COLO829 (cell line): ENCODE measurements around the gene TARBP1.
"Not testable (repeated sequence)": the region's sequence is repeated elsewhere in the genome, so short reads cannot be mapped to it uniquely, and the experiment has no call there.

Experiments
- DNase-seq: peaks from one replicate; pipeline ENCODE4 v3.0.0; 2012; ENCODE audit warnings: low spot score

TARBP1 gene

DNA sequence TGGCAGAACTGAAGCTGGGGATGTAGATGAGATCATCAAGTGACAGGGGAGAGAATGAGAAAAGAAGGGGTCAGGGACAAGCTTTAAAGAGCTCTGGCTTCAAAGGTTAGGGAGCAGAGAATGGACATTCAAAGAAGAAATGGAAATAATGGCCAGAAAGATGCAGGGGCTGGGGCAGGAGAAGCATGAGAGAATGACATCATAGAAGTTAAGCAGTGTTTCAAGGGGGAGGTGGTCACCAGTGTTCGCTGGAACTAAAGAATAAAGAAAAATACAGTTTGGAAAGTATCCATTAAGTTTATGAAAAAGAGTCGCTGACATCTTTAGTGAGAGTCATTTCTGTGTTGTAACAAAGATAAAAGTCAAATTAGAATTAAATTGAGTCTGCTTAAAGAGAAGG, 44.3 kb downstream of the TARBP1 start:
- no peak for DNase-seq

DNA sequence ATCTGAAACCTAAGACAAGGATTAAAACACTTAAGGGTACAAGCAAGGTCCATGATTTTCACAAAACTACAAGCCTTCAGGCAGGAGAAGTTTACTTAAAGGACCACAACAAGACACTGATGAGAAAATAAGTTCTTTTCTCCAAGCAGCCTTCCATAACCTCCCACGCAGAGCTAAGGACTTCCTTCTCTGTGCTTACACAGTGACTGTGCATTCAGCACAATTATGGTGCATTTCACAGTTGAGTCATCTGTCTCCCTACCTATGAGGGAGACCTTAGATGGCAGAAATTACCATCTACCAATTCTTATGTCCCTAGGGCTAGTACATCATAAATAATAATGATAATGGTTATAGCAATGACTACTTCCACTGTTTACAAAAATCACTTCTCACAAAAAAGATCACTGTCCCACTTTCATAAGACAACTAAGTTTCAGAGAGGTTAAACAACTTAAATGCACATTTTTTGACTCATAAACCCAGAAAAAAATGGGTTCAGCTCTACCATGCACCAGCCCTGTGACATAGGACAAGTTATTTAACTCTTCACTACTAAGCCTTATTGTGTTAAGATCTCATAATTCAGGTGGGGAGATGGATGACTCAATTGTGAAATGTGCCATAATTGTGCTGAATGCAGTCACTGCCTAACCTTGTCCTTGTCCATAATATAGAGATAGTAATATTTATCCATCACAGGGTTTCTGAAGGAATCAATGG, 45.3 kb downstream of the TARBP1 start:
- DNase-seq, result peak; percentile 68

DNA sequence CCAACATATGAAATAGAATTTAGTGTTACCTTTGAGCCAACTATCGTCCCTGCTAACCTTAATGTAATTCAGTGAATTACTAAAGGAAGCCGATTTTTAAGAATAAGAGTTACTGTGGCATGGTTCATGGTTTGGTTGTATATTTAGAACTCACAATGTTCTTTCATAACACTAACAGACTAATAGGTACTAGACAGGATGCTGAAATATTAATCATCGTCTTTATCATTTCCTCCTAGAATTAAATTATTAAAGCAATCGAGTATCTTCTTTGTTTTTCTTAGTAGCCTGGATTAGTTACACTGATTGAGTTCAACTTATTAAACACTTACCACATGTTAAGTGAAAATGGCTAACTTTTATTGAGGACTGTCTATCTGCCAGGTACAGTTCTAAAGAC, 47.7 kb downstream of the TARBP1 start:
- no peak for DNase-seq

DNA sequence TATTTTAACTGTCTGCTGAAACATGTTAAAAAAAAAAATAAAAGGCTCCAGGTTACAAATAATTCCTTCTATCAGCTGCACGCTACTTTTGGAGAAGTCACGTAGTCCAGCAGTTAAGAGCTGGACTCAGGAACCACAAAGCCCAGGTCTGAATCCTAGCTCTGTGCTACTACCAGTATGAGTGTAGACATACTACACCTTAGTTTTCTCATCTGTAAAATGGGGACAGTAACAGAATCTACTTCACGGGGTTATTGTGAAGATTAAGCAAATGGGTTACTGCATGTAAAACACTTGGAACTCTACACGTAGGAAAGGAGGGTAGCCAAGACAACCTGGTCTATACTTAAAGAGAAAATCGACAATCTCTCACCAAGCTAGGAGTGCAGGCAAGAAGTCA, 48.3 kb downstream of the TARBP1 start:
- no peak for DNase-seq

DNA sequence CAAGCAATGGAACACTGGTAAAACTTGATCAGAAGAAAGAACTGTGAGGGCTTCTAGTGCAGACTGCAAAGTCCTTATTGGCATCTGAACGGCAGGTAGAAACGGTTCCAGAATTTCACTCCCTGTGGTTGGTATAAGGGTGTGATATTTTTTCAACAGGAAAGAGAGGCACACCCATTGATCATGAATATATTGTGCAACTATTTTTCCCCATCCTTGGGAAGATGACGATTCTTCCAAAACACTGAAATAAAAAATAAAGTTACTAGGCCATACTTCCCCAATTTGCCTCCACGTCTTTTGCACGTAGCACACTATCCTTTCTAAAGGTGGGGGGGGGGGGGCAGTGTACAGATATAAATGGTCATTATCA, 49.6 kb downstream of the TARBP1 start:
- no peak for DNase-seq

DNA sequence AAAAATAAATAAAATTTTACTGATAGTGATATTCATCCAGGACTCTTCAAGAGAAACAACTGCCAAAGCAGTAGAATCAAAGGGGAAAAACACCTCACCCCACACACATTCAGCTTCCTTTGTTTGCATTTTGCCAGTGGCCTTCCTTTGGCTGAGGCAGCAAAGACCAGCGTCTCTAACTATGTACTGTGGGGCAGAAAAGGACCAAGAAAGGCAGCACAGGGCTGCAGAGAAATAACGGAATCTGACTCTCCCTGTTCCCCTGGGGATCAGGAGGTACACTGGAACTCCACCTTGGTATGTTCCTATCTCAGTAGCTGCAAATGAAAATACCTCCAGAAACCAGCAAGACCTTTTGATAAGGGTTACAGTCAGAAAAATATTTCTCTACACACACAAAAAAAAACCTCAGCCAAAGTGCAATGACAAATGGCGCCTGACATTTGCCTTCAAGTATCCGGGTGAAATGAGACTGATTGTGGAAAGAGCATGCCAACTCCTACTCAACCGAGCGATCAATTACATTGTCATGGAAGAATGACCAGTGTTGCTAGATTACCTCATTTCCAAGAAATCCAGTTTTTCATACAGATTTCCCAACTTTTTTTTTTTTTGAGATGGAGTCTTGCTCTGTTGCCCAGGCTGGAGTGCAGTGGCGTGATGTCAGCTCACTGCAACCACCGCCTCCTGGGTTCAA, 50.9 kb downstream of the TARBP1 start:
- no peak for DNase-seq

DNA sequence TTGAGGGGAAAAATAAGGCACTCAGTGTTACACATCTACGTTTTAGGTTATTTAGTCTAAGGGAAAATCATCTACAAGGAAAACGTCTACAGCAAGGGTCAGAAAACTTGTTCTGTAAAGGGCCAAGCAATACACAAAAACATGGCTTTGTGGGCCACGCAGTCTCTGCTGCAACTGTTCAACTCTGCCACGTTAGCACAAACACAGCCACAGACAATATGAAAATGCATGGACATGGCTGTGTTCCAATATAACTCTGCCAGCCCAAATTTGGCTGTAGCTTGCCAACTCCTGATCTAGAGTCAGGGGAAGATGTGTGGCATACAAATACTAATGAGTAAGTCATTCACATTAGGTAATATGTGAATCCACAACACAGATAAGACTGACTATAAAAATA, 65.0 kb downstream of the TARBP1 start:
- no peak for DNase-seq

DNA sequence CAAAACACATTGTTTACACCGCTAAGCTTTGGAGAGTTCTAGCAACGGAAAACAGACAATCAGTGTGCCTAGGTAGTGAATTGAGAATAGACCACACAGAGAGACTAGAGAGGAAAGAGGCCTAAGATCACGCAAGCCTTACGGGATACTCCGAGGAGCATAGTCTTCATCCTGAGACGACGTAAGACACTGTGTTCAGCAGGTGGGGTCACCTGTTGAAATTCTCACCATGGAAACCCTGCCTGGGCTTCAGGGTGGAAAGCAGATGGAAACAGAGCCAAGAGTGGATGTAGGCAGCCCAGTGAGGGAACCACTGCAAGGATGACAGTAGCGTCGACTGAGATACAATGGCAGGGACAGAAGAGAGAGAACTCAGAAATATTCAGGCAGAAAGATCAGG, 65.5 kb downstream of the TARBP1 start:
- DNase-seq, result no peak

DNA sequence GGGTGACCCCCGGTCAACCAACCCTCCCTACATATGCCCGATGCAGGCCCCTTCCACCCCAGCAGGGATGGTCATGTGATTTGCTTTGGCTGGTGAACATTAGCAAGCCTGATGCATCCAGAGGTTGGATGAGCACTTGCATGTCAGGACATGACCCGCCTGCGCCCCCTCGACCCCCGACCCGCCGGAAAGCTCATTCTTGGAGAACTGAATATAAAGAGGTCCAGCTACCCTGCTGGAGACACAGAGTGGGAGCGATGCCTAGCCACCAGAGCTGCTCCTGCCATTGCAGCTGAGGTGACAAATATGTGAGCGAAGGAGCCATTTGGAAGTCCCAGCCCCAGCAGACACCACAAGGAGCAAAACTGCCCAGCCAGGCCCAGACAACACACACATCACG, 66.1 kb downstream of the TARBP1 start:
- DNase-seq, result no peak

DNA sequence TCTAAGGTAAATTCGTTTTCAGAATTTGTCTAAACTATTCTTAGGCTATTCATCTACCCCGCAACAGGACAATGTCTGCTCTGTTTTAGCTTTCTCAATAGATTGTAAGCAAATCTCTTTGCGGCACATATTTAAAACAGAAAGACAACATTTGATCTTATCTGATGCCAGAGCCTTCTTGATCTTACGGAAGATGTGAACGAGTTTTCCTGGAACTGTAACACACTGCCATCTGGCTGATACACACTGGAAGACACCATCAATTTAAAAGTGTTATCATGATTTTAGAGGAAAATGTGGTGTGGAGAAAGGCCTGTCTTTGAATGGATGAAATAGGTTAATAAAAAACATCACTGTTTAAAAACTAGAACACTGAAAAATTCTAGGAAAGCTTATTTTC, 69.7 kb downstream of the TARBP1 start:
- DNase-seq, result peak; percentile 34

DNA sequence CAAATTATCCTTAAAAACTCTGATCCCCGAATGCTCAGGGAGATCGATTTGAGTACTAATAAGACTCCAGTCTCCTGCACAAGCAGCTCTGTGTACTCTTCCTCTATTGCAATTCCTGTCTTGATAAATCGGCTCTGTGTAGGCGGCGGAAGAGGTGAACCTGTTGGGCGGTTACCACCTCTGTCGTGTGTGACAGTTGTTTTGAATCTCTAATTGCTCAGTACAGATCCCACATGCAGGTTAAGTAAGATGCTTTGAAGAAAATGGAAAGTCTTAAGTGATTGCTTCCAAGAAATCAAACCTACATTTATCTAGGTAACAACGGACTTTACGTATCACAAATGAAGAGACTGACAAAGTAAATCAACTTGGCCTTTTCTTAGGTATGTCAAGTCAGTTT, 70.2 kb downstream of the TARBP1 start:
- DNase-seq, result no peak

DNA sequence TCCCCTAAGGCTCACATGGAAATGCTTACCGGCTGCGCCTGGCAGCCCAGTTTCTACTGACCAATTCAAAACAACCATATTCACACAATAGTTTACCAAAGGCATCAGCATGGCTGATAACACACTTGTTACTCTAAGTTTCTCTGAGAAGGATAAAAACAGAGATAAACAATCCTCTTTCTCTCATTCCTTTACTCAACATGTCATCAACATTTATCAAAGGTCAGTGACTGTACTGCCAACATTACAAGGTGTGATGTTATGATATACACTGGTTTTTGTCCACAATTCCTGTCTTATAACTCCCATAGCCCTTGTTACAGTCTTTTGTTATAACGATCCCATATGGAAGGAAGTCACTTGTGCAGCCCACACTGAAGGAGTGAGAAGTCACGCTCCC, 72.1 kb downstream of the TARBP1 start:
- no peak for DNase-seq

DNA sequence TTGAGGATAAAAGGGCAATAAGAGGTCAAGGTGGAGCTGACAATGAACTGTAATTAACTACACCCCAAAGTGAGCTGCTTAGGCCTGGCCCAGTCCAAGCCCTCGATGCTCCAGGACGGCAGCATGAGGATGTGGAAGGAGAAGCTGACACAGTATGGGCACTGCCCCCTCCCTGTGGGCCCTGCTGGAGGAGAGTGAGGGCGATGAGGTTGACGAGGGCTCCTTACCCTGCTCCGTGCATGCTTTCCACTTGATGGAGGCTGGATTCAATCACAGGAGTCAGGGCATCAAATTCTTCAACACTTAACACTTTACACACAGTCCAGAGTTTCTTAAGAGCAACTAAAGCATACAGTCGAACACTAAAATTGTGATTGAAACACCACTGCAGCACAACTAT, 73.3 kb downstream of the TARBP1 start:
- DNase-seq, result no peak

DNA sequence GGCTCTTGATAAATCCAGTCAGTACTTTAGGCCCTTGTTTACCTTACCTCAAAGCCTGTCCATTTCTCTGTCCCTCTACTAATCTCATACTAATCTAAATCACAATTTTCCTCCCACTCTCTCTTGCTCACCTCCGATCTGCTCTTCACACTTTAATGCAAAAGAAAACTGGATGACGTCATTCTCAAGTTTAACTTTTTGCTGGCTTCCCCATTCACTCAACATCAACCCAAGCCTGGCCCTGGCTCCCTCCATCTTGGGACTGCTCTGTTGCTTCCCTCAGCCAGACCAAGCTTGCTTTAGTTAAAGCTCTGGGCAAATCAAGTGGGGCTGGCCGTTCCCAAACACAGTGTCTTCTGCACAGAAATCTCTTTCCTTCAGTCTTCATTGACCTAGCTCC, 76.0 kb downstream of the TARBP1 start:
- no peak for DNase-seq

DNA sequence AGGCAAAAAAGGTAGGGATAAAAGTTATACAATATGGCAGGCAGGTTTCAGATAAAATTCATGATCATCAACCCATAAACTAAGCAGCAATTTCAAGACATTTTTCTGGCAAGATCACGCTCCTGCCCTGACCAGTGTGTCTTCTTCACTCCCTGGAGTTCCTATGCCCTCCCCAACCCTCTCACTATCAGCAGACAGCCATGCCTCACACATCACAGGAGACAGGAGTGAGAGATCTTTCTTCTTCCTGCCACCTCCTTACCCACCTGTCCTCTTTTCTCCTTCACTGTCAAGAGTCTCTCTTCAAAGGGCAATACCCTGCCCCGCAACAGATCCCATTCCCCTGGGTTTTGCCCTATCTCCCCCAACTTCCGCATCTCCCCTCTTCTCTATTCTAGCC, 77.3 kb downstream of the TARBP1 start:
- no peak for DNase-seq

DNA sequence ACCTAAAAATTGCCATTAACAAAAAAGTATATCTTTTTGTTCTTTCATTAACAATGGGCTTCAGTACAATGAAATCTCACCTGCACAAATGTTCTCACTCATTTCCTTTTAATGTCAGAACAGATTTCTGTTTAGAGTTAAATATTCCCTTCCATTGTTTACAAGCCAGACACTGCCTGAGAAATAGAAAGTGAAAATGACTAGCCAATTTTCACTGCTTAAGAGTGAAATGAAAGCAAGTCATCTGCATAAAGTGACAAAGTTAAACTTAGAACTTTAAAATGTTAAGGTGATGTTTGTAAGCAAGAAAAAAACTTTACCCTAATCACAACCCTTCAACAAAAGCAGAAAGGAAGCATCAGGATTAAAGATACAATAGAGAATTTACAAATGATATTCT, 78.2 kb downstream of the TARBP1 start:
- no peak for DNase-seq

DNA sequence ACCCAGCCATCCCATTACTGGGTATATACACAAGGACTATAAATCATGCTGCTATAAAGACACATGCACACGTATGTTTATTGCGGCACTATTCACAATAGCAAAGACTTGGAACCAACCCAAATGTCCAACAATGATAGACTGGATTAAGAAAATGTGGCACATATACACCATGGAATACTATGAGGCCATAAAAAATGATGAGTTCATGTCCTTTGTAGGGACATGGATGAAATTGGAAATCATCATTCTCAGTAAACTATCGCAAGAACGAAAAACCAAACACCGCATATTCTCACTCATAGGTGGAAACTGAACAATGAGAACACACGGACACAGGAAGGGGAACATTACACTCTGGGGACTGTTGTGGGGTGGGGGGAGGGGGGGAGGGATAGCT, 79.5 kb downstream of the TARBP1 start:
- DNase-seq, result not testable (repeated sequence)

DNA sequence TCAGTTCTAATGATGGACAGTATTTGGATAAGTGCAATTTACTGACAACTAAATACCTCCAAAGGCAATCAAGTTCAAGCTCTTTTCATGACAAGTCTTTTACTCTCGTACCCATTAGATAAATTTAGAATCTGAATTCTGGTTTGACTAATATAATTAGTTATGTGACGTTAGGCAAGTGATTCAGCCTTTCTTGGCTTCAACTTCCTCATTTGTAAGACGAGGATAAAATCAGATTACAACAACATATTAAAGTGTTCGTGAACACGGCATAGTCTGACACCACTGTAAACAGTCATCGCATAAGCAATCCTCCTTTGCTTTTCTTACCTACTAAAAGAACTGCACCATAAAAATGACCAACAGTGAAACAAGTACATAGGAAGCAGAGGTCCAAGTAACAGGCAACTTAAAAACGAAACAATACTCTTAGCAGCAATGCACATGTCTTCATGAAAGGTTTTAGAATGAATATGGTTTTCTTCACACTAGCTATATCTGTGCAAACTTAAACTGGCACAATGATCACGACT, 80.1 kb downstream of the TARBP1 start:
- DNase-seq, result no peak

DNA sequence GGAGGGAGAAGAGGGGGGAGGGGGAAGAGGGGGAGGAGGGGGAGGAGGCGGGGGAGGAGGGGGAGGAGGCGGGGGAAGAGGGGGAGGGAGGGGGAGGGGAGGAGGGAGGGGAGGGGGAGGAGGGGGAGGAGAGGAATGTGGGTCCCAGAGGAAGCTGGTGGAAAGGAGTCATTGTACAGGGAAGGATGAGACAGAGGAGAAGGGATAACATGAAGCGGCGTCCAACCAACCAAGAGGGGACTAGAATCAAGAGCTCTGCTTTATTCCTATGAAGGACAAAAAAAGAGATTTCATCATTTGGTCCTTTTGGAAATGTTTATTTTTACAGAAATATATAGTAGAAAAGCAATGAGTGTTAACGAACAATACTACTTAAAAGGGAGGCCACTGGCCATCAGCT, 81.2 kb downstream of the TARBP1 start:
- no peak for DNase-seq

DNA sequence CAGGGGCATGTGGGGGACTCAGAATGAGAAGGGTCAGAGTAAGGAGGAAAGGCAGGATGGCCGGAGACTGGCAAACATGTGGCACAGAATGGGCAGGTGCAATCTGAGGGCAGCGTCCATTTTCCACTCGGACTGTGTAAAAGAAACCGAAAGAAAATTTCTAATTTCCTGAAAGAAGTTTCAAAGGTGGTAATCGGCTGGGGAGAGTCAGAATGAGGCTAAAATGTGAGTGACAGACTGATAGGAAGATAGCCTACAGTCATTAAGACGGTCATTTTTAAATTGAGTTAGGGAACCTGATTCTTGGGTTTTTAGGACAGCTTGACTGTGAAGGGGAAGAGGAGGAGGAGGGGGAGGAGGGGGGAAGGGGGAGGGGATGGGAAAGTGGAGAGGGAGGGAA, 82.1 kb downstream of the TARBP1 start:
- no peak for DNase-seq

DNA sequence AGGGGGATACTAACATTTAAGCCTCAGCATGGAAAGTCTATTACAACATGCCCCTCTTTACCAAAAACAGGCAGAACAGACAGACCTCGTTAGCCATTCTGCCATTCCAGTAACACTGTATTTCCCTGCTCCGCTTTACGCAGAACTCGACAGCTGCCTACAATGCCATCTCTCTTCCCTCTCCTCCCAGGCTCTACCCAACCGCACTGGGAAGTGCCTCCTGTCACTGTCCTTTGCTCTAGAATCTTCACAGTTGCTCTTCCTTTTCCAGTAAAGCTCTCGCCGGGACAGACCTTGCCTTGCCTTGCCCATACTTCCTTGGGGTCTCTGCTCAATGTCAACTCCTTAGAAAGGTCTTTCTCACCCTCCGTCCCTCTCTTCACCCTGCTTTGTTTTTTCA, 82.9 kb downstream of the TARBP1 start:
- DNase-seq, result no peak

DNA sequence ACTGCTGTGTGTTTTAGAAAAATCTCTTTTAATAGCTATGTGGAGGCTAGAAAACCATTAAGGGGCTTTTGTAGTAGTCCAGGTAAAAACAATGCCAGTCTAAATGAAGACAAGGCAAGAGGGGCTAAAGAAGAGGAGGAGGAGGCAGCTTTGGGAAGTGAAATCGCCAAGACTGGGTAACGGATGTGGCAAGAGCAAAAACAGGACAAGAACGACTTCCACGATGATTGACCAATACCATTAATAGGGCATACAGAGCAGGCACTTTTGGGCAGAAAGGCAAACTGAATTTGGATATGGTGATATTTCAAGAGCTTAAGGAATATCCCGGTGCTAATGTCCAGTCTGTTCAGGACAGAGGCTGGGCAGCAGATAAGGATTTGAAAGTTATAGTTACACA, 83.7 kb downstream of the TARBP1 start:
- no peak for DNase-seq

DNA sequence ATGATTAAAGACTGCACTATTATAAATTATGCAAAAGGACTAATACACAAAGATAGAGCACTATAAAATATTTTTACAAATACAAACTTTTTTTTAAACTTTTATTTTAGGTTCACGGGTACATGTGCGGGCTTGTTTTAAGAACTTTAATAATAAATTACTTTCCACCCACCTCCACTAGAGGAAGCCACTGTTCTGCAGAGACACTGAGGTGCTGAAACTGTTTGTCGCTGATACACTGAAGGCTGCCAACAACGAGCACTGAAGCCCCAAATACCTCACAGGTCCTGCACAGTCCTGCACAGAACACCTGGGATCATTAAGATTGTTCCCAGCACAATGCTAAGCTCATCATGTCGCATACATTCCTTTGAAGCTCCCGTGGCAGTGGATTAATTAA, 85.8 kb downstream of the TARBP1 start:
- no peak for DNase-seq

DNA sequence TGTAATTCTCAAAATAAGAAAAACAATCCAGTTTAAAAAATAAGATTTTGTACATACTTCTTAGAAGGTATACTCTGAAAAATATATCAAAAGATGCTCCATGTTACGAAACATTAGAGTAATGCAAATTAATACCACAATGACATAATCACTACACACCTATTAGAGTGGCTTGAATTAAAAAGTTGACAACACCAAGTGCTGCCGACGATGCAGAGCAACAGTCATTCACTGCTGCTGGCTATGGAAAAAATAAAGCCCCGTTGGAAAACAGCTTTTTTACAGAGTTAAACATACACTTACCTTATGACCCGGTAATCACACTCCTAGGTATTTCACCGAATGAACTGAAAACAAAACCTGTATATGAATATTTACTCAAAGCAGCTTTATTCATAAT, 90.9 kb downstream of the TARBP1 start:
- DNase-seq, result no peak
